NCI-H1105 treated with DMSO at 0.1 percent for 48 hours (cell line): ENCODE data around the gene SLC24A5.

Experiments used
- DNase-seq: peaks from one replicate; lab custom pipeline; 2025; lab: John Stamatoyannopoulos, UW

The SLC24A5 gene

GRCh38 chr15:48190932-48191573 lies 70.3 kb downstream of the SLC24A5 start:
- DNase-seq, result no peak

DNA sequence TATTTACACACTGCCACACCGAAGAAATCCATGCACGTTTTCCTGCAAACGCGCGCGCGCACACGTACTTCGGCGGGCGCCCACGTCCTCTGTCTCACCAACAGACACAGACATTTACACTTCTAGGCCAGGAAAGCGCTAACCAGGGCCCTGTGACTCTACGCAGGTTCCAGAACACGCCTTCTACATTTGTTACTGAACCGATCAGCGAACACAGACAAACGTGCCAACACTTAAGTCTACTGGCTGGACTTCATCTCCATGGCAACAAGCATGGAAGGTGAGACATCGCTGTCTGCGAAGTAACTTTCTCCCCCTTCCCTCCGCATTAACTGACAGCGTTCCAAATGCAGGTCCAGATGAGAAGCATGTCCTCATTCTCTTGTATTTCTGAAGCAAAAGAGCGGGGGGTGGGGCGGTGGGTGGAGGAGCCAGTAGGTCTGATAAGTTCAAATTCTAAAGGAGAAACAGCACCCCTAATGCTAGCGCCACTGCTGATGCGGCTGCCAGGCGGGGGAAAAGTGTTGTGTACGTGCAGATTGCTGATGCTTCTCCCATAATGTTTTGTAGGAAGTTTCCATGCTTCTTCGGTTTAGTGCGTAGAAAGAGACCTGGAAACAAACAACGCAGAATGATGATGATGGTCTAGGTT lies 70.9 kb downstream of the SLC24A5 start, which contains the start of gene CTXN2:
Gene CTXN2 (plus strand): TSS at position 92 of the 652 bp plus-strand sequence. CDS start 9,636 bp downstream, outside the sequence.
- DNase-seq, result no peak
